ENCODE data around the gene WNT9A.

Gene WNT9A

DNA sequence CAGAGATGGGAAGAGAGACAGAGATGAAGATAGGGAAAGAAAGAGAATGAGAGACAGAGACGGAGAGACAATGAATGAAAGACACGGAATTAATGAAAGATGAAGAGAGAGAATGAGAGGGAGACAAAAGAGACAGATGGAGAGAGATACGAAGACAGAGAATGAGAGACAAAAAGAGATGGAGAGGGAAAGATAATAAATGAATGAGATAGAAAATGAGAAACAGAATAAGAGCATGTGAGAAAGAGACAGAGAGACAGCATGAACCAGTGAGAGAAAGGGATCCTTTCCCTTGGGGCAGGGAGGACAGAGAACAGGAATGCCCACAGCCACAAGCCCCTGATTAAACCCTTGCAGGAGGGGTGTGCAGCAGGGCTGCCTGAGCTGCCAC lies 5.3 kb upstream of the WNT9A start:
- no peak for DNase-seq

DNA sequence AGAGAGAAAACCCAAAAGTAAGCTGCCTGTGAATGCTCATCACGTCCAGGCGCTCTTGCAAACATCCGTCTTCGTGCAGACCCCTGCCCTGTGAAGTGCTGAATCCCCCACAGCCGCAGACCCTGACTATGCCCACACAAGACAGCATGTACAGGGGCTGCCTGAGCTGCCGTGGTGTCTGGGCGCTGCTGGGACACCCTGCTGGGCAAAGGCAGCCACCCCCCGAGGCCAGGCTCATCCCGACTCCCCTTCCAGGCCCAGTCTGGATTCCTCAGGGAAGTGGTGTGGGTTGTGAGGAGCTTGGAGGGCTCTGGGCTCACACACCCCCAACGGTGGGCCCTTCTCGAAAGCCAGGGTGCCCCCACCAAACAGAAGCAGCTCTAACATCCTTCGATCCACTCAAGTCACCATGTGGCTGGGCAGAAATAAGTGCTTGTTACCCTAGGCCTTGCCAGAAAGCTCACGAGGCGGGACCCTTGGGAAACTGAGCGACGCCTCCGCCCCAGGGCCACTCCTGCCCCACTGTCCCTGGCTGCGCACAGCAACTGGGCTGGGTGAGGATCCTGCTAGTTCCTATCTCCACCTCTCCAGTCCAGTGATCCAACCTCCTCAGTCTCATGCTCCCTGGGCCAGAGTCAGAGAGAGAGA lies 4.8 kb upstream of the WNT9A start:
- DNase-seq = no peak

DNA sequence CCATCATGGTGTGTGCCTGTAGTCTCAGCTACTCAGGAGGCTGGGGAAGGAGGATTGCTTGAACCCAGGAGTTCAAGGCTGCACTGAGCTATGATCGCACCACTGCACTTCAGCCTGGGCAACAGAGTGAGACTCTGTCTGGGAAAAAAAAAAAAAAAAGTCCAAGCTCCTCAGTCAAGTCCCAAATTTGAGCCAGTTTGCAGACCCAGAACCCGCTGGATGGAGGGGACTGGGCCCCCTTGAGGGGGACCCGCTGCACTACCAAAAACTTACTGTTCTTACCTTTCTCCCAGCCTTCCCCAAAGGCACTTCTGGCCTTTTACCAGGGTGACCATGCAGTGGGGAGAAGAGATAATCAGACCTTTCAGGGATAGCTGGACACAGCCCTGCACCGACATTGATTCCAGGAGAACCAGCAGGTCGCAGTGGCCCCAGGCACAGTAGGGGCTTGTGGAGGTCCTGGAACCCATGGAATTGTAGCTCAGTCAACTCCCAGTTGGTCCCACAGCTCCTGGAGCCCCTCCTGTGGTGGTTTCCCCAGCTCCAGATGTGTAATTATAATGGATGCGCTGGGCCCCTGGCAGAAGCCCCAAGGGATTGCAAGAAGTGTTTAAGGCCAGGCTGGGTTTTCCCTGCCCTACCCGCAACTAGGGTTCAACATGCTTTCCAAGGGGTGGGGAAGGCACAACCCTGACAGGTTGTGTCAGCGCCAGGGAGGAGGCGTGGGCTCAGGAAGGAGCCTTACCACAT lies 4.1 kb upstream of the WNT9A start:
- DNase-seq = no peak

DNA sequence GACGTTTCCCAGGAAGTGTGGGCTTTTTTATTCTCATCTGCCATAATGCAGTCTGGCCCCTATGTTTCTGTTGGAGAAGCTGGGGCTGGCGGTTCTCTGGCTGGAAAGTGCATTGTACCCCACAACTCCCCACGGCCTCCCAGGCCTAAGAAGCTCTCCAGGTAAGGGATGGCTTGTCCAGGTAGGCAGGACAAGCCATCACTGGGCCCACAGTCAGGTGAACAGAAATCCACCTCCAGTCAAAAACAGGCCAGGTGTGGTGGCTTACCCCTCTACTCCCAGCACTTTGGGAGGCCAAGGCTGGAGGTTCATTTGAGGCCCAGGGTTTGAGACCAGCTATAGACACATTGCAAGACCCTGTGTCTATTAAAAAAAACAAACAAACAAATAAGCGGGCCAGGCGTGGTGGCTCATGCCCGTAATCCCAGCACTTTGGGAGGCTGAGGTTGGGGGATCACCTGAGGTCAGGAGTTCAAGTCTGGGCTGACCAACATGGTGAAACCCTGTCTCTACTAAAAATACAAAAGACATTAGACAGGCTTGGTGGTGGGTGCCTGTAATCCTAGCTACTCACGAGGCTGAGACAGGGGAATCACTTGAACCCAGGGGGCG lies 3.1 kb upstream of the WNT9A start:
- no peak for DNase-seq

DNA sequence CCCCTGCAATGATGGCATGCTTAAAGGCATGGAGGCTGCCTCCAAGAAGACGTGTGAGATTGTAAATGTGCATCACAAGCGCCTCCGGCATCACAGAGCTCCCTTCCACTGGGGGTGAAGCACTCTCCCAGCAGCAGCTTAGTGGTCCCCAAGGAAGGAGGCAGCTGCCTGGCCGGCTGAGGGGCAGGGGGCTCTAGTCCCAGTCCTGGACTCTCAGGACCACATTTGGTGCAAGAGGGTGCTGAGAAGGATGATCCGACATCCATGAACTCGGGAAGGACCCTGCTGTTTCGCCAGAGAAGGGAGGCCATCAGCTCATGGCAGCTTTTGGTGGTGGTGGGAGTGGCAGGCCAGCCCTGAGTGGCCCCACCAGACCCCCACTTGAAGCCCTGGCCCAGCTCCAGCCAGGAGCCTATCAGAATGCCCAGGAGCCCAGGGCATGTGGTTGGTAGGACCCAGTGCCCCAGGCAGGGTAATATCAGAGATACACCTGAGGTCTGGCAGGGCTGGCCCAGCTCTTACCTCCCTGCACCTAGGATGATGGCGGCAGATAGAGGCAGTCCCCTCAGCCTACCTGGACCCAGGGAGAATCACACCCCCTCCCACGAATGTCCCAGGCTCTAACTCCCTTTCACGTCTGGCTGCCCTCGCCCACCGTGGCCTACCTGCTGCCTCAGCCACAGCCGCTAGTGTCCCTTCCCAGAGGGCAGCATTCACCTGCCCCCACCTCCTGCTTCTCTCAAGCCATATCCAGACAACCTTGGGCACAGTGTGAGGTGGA lies 2.4 kb upstream of the WNT9A start:
- DNase-seq = no peak

DNA sequence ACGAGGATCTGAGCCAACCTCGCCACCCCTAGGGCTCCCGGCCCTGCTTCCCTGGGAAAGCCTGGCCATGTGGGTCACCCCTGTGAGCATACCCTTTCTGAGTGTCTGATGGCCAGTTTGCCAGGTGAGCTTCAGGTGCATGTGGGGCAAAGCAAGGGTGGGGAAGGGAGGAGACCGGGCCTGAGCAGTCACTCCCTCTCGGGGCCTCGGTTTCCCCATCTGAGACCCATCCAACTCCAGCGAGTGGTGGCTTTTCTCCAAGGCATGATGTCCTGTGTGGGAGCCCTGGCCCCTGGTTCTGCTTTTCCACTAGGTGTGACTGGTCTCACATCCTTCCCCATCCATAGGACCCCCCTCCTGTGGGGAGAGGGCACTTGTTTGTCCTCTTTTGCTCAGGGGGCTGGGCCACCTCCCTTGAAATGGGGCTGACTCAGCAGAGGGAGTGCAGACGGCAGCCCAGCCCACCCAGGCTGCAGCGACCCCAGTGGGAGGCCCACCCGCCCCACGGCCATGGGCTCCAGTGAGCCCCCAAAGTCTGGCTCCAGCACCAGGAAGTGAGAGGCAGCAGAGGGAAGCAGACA lies 1.7 kb upstream of the WNT9A start:
- no peak for DNase-seq

DNA sequence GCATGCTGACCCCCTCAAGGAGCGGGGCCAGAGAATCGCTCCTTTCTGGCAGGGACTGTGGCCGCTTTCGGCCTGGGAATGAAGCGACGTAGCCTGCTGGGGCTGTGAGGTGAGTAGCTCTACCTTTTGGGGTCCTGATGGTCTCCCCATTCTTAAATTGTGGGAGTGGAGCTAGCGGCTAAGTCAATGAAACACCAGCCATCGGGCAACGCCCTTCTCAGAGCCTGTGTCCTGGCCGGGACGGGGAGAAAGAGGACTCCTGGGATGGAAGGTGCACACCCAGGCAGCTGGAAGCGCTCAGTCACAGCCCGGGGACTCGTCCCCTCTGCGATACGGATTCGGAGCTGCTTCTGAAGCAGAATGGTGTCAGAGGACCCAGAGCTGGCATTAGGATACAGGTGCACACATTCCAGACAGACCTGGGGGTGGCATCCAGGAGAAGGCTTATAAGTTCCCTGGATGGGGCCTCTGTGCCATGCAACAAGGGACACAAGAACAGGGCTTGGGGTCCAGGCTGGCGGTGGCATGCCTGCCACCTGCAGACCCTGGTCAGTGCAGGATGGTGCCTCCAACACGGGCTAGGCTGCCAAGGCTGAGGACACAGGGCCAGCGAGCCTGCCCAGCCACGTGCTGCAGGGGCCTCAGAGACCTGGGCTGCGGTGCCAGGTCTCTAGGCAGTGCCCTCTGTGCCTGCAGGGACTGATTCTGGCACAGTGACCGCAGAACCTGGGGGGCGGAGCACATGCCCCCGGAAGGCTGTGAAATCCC lies 945 bp upstream of the WNT9A start:
- no peak for DNase-seq

DNA sequence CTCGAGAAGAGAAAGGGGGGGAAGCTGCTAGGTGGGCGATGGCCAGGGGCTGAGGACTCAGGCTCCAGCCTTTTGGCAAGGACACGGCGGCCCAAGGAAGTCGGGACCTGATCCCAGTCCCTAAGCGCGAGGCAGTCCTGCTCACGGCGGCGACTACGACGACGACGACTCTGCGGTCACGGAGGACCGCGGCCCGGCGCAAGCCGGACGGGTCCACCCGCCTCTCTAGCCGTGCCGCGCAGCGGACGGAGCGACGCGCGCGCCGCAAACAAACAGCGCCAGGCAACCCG lies 401 bp downstream of the WNT9A start:
- no peak for DNase-seq

DNA sequence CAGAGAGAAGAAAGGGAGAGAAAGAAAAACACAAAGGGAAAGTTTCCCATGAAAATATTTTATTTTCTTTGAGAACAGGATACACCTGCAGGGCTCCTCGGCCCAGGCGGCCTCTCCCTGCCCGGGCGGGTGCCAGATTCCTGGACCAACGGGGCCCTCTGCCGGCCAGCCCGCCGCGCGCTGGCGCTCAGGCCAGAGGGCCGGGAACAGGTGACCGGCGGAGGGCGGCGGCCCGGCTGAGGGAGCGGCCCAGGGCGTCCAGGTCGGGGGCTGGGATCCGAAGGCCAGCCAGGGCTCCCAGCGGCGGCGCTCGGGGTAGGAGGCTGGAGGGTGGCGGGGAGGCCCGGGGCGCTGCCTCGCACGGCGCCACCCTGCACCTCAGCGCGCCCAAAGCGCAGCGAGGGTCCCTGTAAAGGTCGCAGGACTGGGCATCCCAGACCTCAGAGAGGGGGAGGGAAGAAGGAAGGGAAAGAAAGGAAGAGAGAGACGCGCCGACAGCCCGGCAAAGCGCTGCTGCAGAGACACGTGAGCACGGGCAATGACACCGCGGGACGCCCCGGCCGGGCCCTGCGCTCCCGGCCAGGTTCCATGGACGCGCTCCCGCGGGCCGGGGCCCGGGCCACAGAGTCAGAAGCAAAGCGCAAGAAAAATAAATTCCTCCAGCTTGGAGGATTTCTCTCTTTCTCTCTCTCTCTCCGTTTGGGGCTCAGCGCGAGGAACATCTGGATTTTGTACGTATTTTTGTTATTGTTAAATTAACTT lies 927 bp downstream of the WNT9A start:
- DNase-seq = peak; percentile 61

DNA sequence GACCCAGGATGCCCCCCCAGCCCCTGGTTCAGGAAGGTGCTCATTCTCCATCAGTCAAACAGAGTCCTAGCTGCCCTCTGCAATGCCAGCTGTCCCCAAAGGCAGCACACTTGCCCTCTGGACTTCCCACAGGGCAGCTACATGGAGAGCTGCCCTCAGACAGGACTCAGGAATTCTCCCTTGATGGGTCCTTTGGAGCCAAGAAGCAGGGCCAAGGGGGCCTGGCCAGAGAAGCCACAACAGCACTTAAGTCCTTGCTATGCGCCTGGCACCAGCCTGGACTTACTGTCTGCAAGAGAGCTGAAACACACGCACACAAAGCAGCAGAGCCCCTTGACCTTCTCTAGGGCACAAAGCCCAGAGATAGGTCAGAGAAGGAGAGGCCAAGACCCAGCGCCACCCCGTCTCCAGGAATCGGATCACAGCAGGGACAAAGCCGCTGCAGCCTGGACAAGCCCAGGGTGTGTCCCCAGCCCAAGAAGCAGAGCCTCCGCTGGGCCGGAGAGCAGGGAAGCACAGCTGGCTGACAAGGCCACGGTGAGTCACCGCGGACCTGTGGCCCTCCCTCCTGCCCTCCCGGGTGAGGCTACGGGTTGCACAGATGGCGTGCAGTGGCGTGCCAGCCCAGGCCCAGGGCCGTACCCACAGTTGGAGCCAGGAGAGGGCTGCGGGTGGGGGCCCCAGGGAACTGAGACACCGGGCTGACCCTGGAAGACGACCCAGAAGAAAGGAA lies 1.7 kb downstream of the WNT9A start:
- DNase-seq = no peak

DNA sequence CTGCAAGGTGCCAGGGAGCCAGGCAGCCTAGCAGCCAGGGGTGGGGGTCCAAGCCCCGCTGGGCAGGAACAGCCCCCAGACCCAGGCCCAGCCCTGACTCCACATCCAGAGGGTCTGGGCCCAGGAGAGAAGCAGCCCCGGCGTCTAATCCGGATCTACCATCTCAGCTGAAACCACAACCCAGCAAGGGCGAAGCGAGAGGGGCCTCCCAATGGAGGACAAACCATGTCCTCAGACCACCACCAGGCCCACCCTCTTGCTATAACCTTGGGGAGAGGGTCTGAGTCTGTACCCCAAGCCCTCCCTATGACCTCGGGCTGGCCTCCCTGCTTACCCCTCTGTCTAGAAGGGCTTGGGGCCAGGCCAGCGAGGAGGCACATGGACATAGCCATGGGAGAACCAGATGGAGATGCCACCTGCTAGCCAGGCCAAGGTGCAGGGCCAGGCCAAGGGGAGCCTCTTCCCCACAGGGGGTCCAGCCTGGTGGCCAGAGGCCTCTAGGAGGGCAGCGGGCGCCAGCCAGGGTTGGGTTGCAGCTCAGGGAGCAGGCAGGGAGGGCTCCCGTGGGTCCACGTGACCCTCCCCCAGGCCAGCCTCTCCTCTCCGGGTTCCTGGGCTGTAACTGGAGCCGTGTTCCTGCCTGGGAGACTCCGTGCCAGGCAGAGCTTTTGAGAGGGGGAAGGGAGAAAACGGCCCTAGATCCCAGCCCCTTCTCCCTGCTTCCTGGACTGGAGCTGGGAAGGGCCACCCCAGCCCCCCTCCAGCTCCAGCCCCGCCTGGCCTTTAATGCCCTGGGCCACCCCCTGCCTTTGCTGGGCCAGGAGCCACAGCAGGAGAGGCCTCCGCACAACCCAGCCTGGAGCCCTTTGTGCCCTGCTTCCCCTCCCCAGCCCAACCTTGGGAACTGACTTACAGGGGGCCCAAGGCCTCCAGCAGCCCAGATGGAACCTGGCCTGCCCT lies 2.5 kb downstream of the WNT9A start:
- DNase-seq = peak; percentile 0

DNA sequence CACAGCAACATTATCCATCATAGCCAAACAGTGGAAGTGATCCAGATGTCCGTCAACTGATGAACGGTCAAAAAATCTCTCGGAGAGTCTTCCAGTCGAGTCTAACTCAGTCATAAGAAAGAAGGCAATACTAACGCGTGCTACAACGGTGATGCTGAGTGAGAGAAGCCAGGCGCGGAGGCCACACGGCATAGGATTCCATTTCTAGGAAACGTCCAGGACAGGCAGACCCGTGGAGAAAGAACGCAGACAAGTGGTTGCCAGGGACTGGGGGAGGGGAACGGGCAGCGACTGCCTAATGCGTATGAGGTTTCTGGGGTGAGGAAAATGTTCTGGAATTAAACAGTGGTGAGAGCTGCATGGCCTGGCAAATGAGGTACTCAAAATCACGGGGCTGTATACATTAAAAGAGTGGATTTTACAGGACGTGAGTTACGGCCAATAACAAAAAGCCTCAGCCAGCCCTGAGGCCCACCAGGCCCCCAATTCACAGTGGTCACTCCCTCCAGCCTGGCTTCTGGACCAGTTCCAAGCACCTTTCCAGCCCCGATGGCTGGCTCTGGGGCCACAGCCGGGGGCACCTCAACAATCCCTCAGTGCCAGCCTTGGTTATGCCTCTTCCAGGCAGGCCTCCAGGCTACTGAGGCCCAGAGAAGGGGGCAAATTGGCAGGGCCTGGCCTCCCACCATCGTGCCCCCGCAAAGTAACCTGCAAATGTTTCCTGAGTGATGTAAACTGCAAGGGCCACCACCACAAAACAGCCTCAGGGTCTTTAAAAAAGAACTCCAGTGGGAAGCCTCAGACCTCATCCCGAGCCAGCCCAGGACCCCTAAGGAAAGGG lies 3.4 kb downstream of the WNT9A start:
- no peak for DNase-seq

DNA sequence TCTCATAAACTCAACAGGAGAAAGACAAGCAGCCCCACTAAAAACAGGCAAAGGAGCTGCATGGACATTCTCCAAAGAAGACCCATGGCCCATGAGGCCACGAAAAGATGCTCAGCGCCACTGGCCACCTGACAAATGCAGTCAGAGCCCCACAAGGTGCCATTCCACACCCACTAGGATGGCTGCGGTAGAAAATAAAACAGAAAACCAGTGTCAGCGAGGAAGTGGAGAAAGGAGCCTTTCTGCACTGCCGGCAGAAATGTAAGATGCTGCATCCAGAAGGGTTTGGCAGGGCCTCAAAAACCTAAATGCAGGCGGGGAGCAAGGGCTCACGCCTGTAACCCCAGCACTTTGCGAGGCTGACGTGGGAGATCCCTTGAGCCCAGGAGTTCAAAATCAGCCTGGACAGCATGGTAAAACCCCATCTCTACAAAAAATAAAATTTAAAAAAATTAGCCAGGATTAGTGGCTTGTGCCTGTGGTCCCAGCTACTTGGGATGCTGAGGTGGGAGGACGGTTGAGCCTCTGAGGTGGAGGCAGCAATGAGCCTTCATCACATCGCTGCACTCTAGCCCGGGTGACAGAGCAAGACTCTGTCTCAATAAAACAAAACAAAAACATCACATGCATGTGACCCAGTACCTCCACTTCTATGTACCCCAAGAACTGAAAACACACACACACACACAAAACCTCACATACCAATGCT lies 4.2 kb downstream of the WNT9A start:
- no peak for DNase-seq

DNA sequence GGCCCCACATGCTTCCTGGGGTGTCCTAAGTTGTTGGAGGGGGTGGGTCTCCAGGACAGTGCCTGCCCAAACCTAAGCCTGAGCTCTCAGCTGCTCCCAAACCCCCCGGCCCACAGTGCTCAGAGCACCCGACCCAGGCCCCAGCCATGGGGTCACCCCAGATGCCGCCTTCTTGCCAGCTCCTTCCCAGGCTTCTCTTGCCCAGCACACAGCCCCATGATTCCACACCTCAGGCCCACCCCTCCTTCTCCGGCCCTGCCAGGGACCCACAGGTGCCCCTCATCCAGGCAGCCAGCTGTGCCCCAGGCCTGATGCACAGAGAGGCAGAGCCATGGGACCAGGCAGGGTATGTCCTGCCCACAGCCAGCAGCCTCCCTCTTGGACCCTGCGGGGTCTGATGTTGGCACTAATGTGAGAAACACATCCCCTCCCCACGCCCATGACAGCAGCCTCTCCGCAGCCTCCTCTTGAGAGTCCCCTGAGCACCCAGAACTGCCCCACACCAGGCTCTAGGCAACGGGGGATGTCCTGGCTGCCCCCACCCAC lies 4.9 kb downstream of the WNT9A start:
- peak; percentile 0 for DNase-seq

DNA sequence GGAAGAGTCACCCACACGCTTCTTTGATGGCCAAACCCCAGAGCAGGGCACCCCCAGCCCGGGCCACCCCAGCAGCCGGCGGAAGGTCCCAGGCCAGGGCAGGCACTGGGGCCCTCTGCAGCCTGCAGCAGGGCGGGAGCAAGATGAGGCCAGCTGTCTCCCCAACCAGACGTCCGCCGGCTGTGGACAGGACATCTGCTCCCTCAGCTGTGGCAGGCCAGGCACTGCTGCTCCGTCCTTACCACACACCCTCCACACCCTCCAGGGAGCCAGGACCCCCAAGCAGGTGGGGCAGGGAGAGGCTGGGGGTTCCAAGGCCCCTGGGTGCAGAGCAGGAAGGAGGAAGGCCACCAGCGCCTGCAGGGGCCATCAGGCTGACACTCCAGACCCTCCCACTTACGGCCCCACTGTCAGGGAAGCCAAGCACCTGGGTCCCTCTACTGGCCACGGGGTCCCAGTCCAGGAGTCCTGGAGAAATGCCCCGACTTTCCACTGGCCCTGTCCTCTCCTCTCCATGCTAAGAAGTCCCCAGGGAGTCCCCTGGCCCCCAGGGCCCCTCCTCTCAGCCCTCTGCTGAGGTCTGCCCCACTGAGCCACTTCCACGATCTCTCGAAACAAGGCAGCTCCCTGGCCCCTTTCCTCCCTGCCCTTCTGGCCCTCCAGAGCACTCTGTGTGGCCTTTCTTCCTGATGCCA lies 5.6 kb downstream of the WNT9A start:
- DNase-seq = peak; percentile 1

DNA sequence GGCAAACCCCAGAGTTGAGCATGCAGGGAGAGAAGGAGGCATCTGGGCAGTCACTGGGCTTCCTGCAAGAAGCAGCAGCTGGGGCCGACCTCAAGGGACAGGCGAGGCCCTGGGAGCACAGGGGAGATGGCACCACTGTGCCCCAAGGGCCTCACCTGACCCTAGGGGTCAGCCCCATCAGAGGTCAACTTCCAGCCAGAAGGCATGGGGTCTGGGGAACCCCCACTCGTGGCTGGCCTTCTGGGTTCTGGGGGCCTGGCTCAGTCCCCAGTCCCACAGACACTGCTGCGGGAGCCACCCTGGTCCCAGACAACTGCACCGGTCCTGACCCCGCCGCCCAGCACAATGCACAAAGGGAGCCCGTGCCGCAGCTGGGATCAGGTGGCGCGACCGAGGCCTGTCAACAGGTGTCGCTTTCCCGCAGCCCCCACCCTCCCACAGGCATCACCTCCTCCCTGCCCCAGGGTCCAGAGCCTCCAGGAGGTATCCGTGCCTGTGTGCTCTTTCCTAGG lies 6.2 kb downstream of the WNT9A start:
- peak; percentile 1 for DNase-seq

DNA sequence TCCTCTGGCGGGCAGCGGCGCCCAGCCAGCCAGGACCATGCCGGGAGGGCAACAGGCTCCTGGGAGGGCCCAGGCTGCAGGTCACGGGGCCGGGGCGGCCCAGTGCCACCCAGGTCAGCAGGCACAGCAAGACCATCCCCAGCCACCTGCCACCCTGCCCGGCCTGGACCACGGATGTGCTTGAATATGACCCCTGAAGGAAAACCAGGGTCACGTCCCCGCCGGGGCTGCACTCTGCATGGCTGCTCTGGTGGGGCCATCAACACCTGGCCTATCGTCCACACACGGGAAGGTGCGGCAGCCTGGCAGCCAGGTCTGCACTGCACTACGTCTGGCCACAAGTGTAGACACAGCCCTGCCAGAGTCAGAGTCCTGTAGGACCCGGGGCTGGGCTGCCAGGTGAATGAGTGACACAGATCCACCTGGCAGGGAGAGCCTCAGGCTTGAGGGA lies 6.9 kb downstream of the WNT9A start:
- no peak for DNase-seq

All from stimulated activated CD4-positive, alpha-beta T cell treated with anti-CD3 and anti-CD28 coated beads, Interleukin-15, amount 100 ng/mL, for 24 hours (primary cell).